ENCODE data around the gene DHX9.
A peak's percentile ranks its signal among the peaks of the same experiment; 100 is the strongest.

The DHX9 gene

DNA sequence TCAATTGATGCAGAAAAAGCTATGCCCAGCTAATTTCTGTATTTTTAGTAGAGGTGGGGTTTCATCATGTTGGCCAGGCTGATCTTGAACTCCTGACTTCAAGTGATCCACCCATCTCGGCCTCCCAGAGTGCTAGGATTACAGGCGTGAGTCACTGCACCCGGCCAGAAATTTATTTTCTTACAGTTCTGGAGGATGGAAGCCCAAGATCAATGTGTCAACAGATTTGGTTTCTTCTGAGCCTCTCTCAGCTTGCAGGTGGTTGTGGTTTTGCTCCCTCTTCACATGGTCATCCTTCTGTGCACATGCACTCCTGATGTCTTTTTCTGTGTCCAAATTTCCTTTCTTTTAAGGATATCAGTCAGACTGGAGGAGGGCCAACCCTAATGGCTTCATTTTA, 78.2 kb downstream of the DHX9 start:
- H3K27me3 ChIP-seq (ENCODE audit: control insufficient read depth, low read length), result no peaks in the 10 kb centered on the region
- no peaks in the 10 kb centered on the region for H3K9me2 ChIP-seq (replicated peaks; ENCODE audit: control insufficient read depth, low read length)
- no peaks in the 10 kb centered on the region for H3K9me3 ChIP-seq (ENCODE audit: control insufficient read depth, insufficient read depth, low read length)
- H3K36me3 ChIP-seq (ENCODE audit: control insufficient read depth, low read length), result no peaks in the 10 kb centered on the region
- peaks cover 15% of the 10 kb centered on the region for H3K4me1 ChIP-seq (ENCODE audit: control insufficient read depth, low read length)
- no peak for TF ChIP-seq EZH2phosphoT487 (IDR thresholded peaks at IDR 0.05; ENCODE audit: borderline replicate concordance, low read length)
- TF ChIP-seq, protein P1, sequence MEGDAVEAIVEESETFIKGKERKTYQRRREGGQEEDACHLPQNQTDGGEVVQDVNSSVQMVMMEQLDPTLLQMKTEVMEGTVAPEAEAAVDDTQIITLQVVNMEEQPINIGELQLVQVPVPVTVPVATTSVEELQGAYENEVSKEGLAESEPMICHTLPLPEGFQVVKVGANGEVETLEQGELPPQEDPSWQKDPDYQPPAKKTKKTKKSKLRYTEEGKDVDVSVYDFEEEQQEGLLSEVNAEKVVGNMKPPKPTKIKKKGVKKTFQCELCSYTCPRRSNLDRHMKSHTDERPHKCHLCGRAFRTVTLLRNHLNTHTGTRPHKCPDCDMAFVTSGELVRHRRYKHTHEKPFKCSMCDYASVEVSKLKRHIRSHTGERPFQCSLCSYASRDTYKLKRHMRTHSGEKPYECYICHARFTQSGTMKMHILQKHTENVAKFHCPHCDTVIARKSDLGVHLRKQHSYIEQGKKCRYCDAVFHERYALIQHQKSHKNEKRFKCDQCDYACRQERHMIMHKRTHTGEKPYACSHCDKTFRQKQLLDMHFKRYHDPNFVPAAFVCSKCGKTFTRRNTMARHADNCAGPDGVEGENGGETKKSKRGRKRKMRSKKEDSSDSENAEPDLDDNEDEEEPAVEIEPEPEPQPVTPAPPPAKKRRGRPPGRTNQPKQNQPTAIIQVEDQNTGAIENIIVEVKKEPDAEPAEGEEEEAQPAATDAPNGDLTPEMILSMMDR (IDR thresholded peaks at IDR 0.05; ENCODE audit: low read depth, low read length, poor library complexity, severe bottlenecking), result no peak
- no peaks in the 10 kb centered on the region for H3F3A ChIP-seq (ENCODE audit: control insufficient read depth, insufficient read depth)
- H3K4me3 ChIP-seq (ENCODE audit: low read length), result peak overlapping the region; percentile 14
- H3K27ac ChIP-seq (ENCODE audit: low read depth, low read length), result peak overlapping the region; percentile 45
- H3K79me2 ChIP-seq (ENCODE audit: control insufficient read depth, low read length), result no peaks in the 10 kb centered on the region
- H4K20me1 ChIP-seq (ENCODE audit: control insufficient read depth, insufficient read depth, low read depth, low read length), result no peaks in the 10 kb centered on the region
- peak overlapping the region; percentile 37 for H3K4me2 ChIP-seq (ENCODE audit: low read length)

DNA sequence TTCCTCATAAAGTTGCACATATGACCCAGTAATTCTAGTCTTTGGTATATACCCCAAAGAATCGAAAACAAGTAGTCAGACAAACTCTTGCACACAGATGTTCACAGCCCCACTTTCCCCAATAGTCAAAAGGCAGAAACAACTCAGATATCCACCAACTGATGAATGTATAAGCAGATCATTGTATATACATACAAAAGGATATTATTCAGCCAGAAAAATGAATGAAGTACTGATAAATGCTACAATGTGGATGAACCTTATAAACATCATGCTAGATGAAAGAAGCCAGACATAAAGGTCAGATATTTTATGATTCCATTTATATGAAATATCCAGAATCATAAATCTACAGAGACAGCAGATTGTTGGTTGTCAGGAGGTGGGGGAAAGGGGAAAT, 86.5 kb downstream of the DHX9 start:
- H3K27ac ChIP-seq (ENCODE audit: low read depth, low read length), result peak overlapping the region; percentile 79
- no peak for TF ChIP-seq EZH2phosphoT487 (IDR thresholded peaks at IDR 0.05; ENCODE audit: borderline replicate concordance, low read length)
- TF ChIP-seq, protein P1 (IDR thresholded peaks at IDR 0.05; ENCODE audit: low read depth, low read length, poor library complexity, severe bottlenecking), result no peak

DNA sequence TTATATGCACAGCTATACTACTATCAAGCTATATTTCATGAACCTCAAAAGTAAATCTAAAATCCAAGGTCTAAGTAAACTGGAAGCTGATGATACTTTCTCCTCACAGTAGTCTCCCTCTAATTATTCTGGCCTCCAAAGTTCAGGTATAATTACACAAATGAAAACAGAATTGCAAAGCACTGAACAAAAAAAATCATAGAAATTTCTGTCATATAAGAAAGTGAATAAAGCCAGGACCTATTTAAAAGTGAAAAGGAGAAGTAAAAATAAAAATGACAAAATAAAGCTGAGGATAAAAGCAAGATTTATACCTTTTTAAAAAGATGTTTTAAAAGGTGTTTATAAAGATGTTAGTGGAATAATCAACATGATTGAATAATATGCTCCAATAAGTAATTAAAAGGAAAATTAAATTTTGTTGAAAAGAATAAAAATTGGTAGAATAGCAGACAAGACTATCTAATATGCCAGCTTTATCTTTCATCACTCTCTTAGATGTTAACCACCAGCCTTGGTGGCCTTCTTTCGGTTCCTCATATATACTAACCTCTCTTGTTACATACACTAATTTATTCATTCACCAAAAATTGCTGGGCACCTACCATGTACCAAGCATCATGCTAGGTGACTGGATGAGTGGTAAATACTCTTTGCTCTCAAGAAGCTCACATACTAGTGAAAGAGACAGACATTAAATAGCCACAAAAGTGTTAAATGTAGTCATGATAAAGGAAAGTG, 88.7 kb downstream of the DHX9 start:
- Histone ChIP-seq H3F3A (ENCODE audit: control insufficient read depth, insufficient read depth) (peaks cover 4% of the 10 kb centered on the region; the same call in 1 of the 2 replicates), H3K36me3 (ENCODE audit: control insufficient read depth, low read length) (no peaks in the 10 kb centered on the region), H3K27ac (ENCODE audit: low read depth, low read length) (peak overlapping the region; percentile 79), H3K4me1 (ENCODE audit: control insufficient read depth, low read length) (peaks cover 28% of the 10 kb centered on the region), H4K20me1 (ENCODE audit: control insufficient read depth, insufficient read depth, low read depth, low read length) (no peaks in the 10 kb centered on the region), H3K79me2 (ENCODE audit: control insufficient read depth, low read length) (no peaks in the 10 kb centered on the region), H3K9me3 (ENCODE audit: control insufficient read depth, insufficient read depth, low read length) (no peaks in the 10 kb centered on the region), H3K27me3 (ENCODE audit: control insufficient read depth, low read length) (no peaks in the 10 kb centered on the region), H3K9me2 (replicated peaks; ENCODE audit: control insufficient read depth, low read length) (no peaks in the 10 kb centered on the region), H3K4me2 (ENCODE audit: low read length) (peak overlapping the region; percentile 45), H3K4me3 (ENCODE audit: low read length) (peak overlapping the region; percentile 28; the same call in 1 of the 2 replicates)
- TF ChIP-seq, protein P1 (IDR thresholded peaks at IDR 0.05; ENCODE audit: low read depth, low read length, poor library complexity, severe bottlenecking), result no peak
- TF ChIP-seq EZH2phosphoT487 (IDR thresholded peaks at IDR 0.05; ENCODE audit: borderline replicate concordance, low read length), result no peak

More for the DNA sequence above, 86.5 kb downstream of the DHX9 start:
- Histone ChIP-seq H3K4me3 (ENCODE audit: low read length) (peak overlapping the region; percentile 12; the same call in 1 of the 2 replicates), H3K36me3 (ENCODE audit: control insufficient read depth, low read length) (no peaks in the 10 kb centered on the region), H3K4me1 (ENCODE audit: control insufficient read depth, low read length) (peaks cover 28% of the 10 kb centered on the region), H3K9me3 (ENCODE audit: control insufficient read depth, insufficient read depth, low read length) (no peaks in the 10 kb centered on the region), H3K79me2 (ENCODE audit: control insufficient read depth, low read length) (no peaks in the 10 kb centered on the region), H3K4me2 (ENCODE audit: low read length) (peak overlapping the region; percentile 25; the same call in 1 of the 2 replicates), H4K20me1 (ENCODE audit: control insufficient read depth, insufficient read depth, low read depth, low read length) (no peaks in the 10 kb centered on the region), H3K9me2 (replicated peaks; ENCODE audit: control insufficient read depth, low read length) (no peaks in the 10 kb centered on the region), H3F3A (ENCODE audit: control insufficient read depth, insufficient read depth) (peaks cover 4% of the 10 kb centered on the region; the same call in 1 of the 2 replicates), H3K27me3 (ENCODE audit: control insufficient read depth, low read length) (no peaks in the 10 kb centered on the region)

Measured in DOHH2 (cell line).